Chondrocyte (in vitro differentiated cells): ENCODE data around the gene PIP4K2C. TPM values are rescaled to one million over a fixed set of nuclear protein-coding genes. Genes with fewer than 3 reads are reported as not detected.

Source experiments
- DNase-seq: peaks from one replicate; pipeline ENCODE4 v3.0.0; 2021; ENCODE audit warnings: mixed read lengths, low spot score
- H3K27ac Mint-ChIP-seq: one replicate; pipeline ENCODE4 v1.8.0; 2021; ENCODE audit warnings: mild to moderate bottlenecking, moderate library complexity, mixed read lengths; ENCODE audit not compliant: unreplicated experiment
- H3K27me3 Mint-ChIP-seq: 2 replicates; pipeline ENCODE4 v1.8.0; 2021; ENCODE audit warnings: low read depth, mixed read lengths
- H3K36me3 Mint-ChIP-seq: 2 replicates; pipeline ENCODE4 v1.8.0; 2021; ENCODE audit warnings: low read depth, mixed read lengths
- H3K4me1 Mint-ChIP-seq: 2 replicates; pipeline ENCODE4 v1.8.0; 2021; ENCODE audit warnings: low read depth, mild to moderate bottlenecking, mixed read lengths
- H3K4me3 Mint-ChIP-seq: one replicate; pipeline ENCODE4 v1.8.0; 2021; ENCODE audit warnings: mild to moderate bottlenecking, moderate library complexity, mixed read lengths; ENCODE audit not compliant: unreplicated experiment
- H3K9me3 Mint-ChIP-seq: 2 replicates; pipeline ENCODE4 v1.8.0; 2021; ENCODE audit warnings: low read depth, mixed read lengths
- total RNA-seq: library from RNA; stranded (reverse); gene quantifications from 3 replicates; pipeline ENCODE4 v1.2.1, GENCODE V29; 2021
- TF ChIP-seq, protein P1 (sequence below): fragments of 200-600 bp; sonication (generic); IDR thresholded peaks from 2 replicates; pipeline ENCODE4 v1.5.0; 2021; ENCODE audit warnings: antibody characterized with exemption, mild to moderate bottlenecking, moderate library complexity

PIP4K2C gene
- total RNA-seq, 1 donor from 2014 or later: 33.1 TPM

DNA sequence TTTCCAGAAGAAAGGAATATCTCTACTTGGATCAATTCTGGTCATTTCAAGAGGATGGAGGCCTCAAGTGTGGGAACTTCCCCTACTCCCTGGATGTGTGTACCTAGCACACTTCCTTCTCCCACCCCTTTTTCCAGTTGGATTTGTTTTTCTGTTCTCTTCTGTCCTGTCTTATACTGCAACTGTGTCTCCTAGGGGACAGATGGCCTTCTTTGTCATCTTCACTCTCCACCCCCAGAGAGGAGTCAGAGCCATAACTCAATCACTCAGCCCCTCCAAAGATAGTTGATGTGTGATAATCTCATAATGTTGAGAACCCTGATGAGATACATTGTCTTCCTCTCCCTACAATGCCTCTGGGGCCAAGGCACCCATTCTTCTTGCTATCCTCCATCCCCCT is 11.6 kb downstream of the PIP4K2C start:
- no peak for DNase-seq
- no peak overlapping the region for H3K4me3 Mint-ChIP-seq
- H3K27me3 Mint-ChIP-seq: no peaks in the 10 kb centered on the region
- peaks cover 24% of the 10 kb centered on the region for H3K36me3 Mint-ChIP-seq
- no peaks in the 10 kb centered on the region for H3K9me3 Mint-ChIP-seq
- H3K4me1 Mint-ChIP-seq: peaks cover 25% of the 10 kb centered on the region
- TF ChIP-seq, protein P1, sequence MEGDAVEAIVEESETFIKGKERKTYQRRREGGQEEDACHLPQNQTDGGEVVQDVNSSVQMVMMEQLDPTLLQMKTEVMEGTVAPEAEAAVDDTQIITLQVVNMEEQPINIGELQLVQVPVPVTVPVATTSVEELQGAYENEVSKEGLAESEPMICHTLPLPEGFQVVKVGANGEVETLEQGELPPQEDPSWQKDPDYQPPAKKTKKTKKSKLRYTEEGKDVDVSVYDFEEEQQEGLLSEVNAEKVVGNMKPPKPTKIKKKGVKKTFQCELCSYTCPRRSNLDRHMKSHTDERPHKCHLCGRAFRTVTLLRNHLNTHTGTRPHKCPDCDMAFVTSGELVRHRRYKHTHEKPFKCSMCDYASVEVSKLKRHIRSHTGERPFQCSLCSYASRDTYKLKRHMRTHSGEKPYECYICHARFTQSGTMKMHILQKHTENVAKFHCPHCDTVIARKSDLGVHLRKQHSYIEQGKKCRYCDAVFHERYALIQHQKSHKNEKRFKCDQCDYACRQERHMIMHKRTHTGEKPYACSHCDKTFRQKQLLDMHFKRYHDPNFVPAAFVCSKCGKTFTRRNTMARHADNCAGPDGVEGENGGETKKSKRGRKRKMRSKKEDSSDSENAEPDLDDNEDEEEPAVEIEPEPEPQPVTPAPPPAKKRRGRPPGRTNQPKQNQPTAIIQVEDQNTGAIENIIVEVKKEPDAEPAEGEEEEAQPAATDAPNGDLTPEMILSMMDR: no peak
- H3K27ac Mint-ChIP-seq: peak overlapping the region; percentile 32

DNA sequence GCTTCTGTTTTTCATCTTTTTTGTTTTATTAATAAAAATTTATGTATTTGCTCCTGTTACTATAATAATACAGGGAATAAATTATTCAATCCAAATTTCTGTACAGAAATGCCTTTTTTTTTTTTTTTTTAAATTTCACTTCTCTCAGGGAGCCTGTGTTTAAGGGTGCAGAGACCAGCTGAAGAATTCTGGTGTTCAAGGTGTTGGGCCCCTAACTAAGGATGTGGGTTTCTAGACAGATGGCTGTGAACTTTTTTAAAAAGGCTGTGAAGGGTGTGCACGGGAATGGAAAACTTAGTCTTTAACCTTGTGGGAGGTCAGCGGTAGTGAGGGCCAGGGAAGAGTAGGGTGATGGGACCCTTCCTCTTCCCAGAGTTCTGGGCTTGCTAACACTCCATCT is 12.3 kb downstream of the PIP4K2C start:
- H3K9me3 Mint-ChIP-seq: no peaks in the 10 kb centered on the region
- peak overlapping the region; percentile 94 for H3K27ac Mint-ChIP-seq
- TF ChIP-seq, protein P1: no peak
- DNase-seq: no peak
- no peaks in the 10 kb centered on the region for H3K27me3 Mint-ChIP-seq
- peaks cover 25% of the 10 kb centered on the region for H3K4me1 Mint-ChIP-seq
- no peak overlapping the region for H3K4me3 Mint-ChIP-seq
- peaks cover 21% of the 10 kb centered on the region for H3K36me3 Mint-ChIP-seq

DNA sequence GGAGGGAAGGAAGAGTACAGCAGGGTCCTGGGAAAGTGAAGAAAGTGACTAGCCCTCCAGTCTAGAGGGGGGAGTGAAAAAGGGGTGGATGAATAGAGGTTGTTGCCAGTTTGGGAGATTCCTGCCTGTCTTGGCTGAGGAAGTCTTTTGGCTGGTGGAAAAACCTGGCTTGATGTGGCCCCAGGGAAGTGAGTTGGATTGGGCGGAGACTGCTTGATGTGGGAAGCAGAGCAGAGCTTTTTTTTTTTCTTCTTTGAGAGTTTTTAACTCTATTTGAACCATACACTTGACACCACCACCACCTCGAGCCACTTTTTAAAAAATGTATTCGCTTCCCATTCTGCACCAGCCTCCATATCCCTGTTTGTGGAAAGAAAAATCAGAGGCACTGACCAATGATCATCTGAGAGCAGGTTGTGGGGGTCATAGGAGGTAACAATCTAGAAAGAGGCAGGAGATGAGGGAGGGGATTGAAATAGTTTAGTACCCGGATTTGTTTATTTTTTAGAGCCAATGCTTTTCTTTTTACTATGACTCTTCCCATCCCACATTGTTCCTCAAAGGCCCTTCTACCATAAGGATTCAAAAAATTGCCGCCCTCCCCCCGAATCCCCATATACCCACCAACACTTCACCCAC is 12.9 kb downstream of the PIP4K2C start:
- Mint-ChIP-seq H3K4me3 (peak overlapping the region; percentile 77), H3K9me3 (no peaks in the 10 kb centered on the region), H3K36me3 (peaks cover 21% of the 10 kb centered on the region), H3K27ac (peak overlapping the region; percentile 94), H3K27me3 (no peaks in the 10 kb centered on the region), H3K4me1 (peaks cover 25% of the 10 kb centered on the region)
- DNase-seq: no peak
- TF ChIP-seq, protein P1: no peak

DNA sequence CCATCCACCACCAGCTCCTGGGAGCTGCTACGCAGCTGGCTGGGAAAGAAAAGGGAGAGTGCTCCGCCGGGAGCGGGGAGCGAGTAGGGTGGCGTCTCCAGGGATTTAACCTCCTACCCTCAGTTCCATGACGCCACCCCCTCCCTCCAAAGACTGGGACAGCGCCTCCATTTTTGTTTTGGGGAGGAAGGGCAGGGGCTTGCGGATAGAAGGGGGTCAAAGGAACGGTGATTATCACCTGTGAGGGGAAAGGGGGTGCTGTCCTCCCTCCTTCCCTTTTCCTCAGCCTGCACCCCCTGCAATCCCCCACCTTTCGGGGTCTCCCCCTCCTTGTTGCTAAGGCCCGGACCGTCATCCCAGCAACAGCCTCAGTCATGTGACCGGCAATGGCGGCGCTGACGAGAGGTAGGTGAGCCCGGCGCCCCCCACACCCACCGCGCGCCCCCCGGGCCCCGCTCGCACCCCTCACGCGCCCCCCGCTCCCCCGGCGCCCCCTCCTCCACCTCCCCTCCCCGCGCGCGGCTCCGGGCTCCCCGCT is 13.5 kb downstream of the PIP4K2C start, which contains the start of gene DTX3:
Gene DTX3 (plus strand): TSS at position 371 of the 538 bp plus-strand sequence. CDS start 1,694 bp downstream, outside the sequence.
- Mint-ChIP-seq H3K4me3 (peak within 1 kb of the TSS; percentile 77), H3K9me3 (no peaks in the 10 kb centered on the region), H3K27me3 (no peaks in the 10 kb centered on the region), H3K27ac (peak within 1 kb of the TSS; percentile 94), H3K36me3 (peaks cover 18% of the 10 kb centered on the region), H3K4me1 (peaks cover 31% of the 10 kb centered on the region)
- no peak for DNase-seq
- TF ChIP-seq, protein P1: no peak

DNA sequence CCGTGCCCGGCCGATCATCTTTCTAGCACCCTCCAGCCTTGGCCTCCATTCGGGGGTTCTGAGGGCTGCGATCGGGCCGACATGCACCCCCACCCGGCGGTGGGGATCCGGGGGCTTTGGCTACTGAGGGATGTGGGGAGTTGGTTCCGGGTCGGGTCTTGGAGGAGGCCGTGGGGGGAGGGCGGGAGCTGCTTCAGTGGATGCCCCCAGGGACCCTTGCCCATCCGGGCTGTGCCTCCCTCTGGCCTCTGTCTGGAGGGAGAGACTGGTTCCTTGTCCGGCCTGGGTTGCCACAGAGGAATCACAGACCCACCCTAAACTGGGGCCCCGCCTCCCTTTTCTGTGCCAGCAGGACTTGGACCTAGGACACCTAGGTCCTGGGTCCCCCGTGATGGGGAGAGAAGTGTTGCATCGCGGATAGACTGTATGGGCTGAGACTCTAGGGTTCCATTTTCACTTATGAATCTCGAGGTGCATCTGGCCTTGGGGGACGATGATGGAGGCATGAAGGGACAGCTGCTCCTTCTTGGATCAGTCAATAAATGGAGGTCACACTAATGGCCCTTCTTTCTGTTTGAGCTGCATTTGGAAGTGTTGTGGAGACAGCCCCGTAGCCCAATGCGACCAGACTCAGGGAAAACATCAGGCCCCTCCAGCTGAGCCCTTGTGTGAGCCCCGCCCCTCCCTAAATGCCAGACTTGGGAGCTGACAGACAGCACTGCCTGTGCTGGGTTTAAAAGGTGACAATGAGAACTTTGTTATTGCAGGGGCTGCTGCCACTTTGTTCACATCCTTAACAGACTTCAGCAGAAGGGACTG is 14.2 kb downstream of the PIP4K2C start:
- no peaks in the 10 kb centered on the region for H3K27me3 Mint-ChIP-seq
- DNase-seq: no peak
- H3K4me1 Mint-ChIP-seq: peaks cover 36% of the 10 kb centered on the region
- peak overlapping the region; percentile 84 for H3K27ac Mint-ChIP-seq
- H3K9me3 Mint-ChIP-seq: no peaks in the 10 kb centered on the region
- peak overlapping the region; percentile 77 for H3K4me3 Mint-ChIP-seq
- TF ChIP-seq, protein P1: no peak
- peaks cover 14% of the 10 kb centered on the region for H3K36me3 Mint-ChIP-seq
